Measurements from ENCODE around the gene MRPL39.
A peak's percentile ranks its signal among the peaks of the same experiment; 100 is the strongest.
"Not testable (repeated sequence)": the region's sequence is repeated elsewhere in the genome, so short reads cannot be mapped to it uniquely, and the experiment has no call there.

Gene MRPL39

DNA sequence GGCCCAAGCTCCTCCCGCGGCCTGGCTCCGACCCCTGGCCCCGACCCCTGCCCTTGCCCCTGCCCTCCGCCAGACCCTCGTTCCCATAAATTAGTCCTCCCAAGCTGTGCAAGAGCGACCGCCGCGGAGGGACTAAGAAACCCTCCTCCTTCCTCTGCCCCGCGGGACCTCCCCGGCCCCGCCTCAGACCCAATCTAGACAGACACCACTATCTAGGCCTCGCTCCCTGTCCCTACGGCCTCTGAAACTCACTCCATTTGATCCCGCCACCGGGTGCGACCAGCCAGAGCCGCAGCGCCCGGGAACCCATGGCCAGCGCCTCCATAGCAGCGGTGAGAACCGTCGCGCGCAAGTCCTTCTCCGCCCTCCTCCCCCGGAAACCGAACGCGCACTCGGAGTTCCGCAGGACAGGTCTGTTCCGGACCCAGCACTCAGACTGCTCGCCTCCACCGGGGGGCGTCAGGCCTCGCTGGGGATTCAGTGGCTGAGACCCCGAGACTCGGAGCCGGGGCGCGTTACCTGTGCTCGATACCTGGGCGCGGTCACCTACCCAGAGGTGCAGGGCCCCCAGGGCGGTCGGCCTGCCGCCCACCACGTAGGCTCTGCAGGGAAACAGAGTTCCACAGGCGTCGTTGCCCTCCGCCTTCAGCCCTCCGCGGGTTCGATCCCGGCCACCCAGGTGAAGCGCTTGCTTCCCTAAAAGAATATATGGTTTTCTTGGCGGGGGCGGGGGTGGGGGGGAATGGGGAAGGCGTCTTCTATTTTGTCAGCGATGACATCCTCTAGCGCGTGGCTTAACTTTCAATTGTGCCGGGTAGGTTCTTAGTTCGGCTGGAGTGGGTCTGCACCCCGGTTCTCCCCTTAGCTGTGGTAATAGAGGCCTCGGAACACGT is at the start of gene MRPL39:
TSS of gene MRPL39 (minus strand) at position 331 of the 893 bp plus-strand sequence. CDS start at position 325, 6 bp downstream.
- peak; percentile 87 for DNase-seq

DNA sequence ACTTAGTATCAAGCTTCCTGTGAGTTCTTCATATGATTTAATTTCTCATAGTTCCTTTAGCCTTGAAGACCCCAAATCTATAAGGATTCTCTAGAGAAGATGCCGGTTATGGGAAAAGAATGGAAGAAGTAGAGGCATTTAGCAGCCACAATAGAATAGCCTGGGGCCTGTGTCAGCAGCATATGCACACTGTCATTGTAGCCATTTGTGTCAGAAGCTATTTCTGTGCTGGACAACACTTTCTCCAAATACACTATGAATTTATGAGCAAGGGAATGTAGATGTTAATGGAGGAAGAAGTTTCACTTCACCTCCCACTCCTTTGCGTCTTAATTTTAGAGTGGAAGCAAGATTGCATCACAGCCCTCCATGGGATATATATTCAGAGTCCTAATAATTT is 49.1 kb upstream of the MRPL39 start:
- no peak for DNase-seq

DNA sequence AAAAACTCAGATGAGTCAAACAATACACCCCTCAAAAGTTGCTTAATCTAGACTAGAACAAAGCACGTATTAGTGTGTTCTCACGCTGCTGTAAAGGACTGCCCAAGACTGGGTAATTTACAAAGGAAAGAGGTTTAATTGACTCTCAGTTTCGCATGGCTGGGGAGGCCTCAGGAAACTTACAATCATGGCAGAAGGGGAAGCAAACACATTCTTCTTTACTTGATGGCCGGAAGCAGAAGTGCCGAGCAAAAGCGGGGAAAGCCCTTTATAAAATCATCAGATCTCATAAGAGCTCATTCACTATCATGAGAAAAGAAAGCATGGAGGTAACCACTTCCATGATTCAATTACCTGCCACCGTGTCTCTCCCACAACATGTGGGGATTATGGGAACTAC is 41.9 kb upstream of the MRPL39 start:
- DNase-seq = no peak

DNA sequence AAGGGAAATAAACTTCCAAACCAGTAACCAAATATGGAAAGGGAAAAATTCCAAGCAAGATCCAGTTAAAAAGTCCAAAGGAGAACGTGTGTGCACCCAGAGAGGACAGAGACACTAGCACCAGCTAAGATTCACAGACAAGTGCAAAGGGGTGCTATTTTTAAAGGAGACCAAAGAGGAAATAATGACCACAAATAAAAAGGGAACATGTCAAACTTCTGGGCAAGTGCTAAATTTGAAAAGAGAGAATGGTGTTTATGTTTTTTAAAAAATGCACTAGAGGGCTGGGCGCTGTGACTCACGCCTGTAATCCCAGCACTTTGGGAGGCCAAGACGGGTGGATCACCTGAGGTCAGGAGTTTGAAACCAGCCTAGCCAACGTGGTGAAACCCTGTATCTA is 40.4 kb upstream of the MRPL39 start:
- no peak for DNase-seq

DNA sequence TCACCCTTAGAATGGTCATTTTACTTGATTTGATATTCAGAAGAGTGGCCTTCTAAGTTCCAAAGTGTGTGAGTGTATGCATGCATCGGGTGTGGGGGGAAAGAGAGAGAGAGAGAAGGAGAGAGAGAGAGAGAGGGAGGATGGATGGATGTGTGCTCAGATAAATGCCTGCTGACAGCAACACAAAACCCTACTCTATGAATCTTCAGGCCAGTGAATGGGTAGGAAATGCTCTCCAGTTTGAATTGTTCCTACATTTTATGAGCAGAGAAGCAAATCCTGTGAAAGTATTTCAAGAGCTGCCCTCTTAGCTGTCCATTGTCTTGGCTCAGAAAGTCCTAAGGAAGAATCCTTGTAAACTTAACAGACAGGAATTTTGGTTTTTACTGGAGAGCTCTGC is 39.2 kb upstream of the MRPL39 start:
- no peak for DNase-seq

DNA sequence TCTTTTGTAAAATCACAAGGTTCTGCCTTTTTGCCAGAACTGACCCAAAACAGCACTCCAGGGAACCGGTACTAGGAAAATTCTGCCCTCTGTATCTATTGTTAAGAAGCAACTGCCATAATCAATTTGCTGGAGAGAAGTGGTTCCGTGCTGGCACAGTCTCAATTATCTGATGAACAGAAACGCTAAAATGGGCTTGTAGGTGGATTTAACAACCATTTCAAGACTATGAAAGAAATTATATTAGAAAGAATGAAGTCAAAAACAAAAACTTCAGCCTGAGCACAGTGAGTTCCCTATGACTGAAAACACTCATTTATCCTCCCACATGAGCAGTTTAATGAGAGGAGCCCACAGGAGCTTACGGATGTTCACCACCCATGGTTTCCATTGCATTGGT is 36.2 kb upstream of the MRPL39 start:
- DNase-seq = no peak

DNA sequence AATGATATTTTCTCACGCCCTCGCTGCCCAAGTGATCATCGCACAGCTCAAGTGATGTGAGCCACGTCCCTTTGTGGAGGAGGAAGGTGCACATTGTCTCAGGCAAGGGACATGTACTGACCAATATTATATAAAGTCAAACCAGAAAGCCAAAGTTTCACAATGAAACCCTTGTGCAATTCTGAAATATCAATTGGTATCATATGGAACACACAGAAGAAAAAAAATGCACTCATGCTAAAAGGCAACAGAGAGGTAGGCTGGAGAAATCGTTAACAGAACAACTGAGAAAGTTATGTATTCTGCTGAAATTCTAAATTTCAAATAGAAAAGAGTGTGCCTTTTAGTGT is 33.6 kb upstream of the MRPL39 start:
- no peak for DNase-seq

DNA sequence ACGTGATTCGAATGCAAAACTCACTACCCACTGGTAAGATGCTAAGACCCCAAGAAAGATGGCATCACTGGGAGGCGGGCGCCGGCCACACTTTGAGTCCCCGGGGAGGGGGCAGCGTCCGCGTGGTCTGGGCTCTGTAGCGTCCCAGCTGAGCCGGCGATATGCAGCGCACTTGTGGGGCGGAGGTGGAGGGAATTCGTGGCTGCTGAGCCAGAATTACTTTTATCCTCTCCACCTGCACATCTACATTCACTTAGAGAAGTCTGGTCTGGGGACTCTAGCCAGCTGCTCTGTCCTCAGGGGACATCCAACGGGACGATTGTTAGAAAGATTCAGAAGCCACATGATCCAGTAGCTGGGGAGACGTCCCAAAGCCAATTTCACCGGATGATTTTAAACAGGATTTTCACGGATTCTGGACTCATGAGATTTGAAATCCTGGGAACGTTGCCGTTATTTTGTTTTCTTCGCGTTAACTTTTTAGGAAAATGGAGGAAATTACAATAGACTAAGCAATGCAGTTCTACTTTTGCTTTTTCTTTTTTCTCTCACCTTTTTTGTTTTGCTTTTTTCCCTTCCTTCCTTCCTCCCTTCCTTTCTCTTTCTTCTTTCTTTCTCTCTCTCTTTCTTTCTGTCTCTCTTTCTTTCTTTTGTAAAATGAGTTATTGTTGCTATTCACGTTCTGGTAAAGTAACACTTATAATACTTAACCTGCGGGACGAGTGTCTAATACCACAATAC is 33.1 kb upstream of the MRPL39 start:
- DNase-seq = no peak

DNA sequence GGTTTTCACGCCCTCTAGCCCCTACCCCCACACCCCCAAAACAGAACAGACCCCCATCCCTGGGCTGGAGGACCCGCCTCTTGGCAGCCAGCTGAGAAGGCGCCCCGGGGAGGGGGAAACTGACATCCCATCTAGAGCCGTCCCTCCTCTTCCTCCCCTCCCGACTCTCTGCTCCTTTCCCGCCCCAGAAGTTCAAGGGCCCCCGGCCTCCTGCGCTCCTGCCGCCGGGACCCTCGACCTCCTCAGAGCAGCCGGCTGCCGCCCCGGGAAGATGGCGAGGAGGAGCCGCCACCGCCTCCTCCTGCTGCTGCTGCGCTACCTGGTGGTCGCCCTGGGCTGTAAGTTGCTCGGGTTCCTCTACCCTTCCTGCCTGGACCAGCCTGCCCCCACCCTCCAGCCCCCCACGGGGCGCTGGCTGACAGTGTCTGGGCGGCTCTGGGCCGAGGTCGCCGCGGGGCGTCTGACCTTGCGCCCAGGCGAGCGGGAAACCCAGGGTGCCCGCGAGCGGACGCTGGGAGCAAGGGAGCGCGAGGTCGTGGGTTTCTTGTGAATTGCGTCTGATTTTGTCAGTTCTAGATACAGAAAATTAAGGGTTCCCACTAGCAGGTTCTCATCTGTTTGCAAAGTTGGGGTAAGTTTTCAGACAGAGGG is 32.4 kb upstream of the MRPL39 start:
- DNase-seq = peak; percentile 61

DNA sequence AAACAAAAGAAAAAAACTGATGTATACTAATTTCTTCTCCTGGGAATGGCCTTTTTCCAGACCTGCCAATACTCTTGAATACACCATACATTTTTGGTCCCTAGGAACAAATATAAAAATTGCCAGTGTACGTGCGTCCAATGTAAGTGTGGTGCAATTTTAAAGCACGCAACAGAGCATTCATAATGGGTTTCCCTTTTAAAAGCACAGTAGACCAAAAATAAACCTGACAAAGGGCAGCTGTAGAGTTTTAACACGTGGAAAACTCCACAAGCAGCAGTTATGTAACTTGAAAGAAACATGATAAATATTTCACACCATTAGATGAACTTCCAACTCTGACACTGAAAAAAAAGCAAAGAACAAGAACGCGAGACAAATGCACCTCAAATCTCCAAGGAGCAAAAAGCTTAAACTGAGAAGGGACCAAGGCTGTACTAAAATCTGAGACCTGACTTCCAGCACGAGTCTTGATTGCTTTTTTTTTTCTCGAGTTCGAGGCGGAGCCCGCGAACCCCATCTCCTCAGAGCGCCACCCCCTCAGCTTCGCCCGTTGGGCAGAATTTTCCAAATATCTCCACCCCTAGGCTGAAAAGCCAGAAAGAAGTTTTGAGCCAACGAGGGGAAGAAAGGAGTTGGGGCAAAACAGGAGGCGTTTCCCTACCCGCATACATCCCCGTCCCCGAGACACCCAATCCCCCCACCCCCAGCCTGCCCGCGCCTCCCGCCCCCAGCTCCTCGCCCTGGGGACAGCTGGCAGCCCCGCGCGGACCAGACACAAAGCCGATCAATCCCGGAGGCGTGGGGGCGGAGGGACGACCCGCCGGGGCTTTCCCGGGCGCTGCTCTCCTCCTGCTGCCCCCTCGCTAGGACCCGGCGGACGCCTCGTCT is 31.6 kb upstream of the MRPL39 start, which contains the start of gene JAM2:
TSS of gene JAM2 (plus strand) at position 599 of the 891 bp plus-strand sequence. CDS start 564 bp downstream, outside the sequence.
- DNase-seq = peak; percentile 37

DNA sequence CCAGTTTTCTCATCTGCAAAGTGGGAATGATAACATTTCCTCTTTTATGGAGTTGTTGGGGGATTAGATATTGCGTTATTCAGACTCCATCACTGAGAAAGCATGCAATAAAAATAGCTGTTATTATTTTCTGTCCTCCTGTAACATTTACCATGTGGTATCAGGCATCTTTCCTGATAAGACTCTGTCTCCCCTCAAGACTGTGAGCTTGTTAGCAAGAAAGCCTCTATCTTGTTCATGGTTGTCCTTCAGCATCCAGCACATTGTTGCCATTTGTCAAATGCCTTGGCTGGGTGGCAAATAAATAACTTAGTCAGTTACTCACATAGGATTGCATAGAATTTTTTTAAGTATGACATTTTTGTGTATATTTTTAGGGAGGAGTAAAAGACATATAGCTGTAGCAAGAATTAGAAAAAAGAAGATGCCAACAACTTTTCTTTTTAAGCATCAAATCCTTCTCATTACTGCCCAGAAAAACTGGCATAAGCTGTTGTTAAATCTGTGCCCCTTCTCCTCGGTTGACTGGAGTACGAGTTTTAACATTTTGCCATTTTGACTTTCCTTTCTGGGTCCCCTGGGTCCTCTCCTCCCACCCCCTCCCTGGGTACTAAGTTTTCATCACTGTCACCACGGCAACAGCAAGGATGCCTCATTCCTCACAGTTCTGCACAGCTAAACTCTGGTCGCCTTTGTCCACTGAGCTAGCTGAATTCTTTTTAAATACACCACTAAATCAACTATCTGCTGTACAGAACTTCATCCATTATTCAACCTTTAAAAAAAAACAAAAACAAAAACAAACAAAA is 30.8 kb upstream of the MRPL39 start:
- DNase-seq = no peak

DNA sequence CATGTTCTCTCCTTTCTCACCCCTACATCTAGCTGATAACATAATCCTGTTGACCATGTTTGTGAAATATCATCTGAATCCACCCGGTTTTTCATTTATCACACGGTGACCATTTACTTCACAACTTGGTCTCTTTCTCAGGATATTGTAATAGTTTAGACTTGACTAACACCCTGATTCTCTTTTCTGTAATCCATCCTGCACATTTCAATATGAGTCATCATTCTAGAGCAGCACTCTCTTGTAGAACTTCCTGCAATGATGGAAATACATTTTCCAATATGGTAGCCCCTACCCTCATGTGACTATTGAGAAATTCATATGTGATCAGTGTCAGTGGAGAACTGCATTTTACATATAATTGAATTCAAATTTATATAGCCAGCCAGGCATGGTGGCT is 29.4 kb upstream of the MRPL39 start:
- DNase-seq = no peak

DNA sequence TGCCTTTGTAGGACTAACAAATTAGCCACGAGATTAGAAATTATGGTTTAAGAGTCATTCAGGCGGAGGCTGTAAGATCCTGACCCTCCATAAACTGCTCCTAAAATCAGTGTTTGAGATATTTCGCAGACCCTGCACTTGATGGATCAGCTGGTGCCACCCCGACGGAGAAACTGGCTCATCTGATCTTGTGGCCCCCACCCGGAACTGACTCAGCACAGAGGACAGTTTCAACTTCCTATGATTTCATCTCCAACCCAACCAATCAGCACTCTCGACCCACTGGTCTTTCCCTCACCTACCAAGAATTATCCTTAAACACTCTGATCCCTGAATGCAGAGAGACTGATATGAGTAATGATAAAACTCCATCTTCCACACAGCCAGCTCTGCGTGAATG is 28.0 kb upstream of the MRPL39 start:
- DNase-seq = no peak

DNA sequence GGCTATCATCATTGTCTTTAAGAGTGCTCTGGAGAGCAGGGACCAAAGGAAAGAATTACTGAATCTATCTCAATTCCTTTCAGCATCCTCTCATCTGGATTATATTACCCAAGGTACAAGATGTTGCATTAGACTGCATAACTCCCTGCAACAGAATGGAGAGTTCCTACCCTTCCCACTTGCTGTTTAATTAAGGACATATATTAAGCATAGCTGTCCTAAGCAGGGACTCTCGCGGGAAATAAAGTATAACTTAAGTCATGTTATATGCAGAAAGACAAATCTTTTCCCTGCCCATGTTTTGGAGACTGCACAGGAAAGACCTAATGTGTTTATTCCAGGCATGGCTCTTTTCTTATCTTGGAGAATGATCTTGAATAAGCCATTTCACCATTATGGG is 25.0 kb upstream of the MRPL39 start:
- no peak for DNase-seq

DNA sequence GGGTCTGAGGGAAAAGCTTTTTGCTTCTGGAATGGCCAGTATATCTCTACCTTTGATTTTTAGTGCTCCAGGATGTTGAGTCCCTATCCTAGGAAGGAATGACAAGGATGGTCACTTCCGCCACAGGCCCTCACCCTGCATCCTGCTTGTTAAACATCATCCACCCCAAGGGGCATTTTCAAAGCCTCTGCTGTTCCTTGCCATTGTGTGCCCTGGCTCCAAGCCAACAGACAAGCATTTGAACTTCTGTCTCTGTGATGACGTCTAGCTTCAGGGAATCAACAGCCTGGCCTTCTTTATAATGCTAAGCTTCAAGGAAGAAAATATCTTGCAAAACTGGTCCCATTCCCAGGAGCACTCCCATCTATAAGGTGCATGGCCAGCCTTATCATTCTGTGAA is 19.5 kb upstream of the MRPL39 start:
- no peak for DNase-seq

DNA sequence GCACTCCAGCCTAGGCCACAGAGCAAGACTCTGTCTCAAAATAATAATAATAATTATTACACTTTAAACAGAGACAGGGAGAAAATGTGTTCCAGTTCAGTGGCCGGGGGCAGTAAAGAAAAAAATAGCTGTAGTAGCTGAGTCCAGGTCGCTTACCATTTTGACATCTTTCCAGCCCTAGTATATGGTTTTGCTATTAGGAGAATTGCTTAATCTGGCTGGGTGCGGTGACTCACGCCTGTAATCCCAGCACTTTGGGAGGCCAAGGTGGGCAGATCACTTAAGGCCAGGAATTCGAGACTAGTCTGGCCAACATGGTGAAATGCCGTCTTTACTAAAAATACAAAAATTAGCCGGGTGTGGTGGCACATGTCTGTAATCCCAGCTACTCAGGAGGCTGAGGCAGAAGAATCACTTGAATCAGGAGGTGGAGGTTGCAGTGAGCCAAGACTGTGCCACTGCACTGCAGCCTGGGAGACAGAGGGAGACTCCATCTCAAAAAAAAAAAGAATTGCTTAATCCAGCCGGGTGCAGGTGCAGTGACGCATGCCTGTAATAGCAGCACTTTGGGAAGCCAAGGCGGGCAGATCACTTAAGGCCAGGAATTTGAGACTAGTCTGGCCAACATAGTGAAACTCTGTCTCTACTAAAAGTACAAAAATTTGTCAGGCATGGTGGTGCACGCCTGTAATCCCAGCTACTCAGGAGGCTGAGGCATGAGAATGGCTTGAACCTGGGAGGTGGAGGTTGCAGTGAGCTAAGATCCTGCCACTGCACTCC is 18.7 kb upstream of the MRPL39 start:
- DNase-seq = not testable (repeated sequence)

DNA sequence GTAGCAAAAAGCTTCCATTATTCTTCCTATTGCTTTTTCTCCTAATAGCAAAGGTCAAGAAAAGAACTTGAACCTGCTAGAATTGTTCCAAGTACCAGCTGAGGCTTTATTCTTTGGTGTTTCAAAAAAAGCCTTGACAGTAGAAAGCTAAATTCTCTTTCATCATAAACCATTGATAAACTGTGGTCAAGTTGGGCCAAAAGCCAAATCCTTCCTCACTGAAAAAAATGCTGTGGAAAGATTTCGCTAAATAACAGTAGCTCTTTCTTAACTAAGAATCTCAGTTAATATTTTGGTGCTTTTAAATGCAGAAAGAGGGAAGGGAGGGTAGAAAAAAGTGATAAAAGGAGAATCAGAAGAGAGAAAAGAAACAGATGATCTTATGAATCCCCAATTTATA is 17.8 kb upstream of the MRPL39 start:
- no peak for DNase-seq

DNA sequence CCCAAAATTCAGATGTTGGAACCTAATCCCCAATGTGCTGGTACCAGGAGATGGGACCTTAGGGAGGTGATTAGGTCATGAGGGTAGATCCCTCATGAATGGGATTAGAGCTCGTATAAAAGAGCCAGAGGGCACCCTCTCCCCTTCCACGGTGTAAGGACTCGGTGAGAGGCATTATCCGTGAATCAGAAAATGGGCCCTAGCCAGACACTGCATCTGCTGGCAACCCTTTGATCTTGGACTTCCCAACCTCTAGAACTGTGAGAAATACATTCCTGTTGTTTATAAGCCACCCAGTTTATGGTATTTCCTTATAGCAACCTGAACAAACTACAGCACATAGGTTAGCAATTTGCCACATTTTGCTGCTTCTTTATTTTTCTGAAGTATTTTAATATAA is 17.2 kb upstream of the MRPL39 start:
- DNase-seq = no peak

DNA sequence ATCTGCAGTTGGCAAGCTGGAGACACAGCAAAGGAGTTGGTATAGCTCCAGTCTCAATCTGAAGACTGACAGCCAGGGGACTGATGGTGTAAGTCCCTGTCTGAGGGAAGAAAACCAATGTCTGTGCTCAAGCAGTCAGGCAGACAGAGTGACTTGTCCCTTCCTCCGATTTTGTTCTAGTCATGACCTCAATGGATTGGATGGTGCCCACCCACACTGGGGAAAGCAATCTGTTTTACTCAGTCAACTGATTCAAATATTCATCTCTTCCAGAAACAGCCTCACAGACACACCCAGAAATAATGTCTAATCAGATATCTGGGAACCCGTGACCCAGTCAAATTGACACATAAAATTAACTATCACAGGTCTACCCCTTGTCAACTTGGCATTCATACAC is 11.9 kb upstream of the MRPL39 start:
- no peak for DNase-seq

DNA sequence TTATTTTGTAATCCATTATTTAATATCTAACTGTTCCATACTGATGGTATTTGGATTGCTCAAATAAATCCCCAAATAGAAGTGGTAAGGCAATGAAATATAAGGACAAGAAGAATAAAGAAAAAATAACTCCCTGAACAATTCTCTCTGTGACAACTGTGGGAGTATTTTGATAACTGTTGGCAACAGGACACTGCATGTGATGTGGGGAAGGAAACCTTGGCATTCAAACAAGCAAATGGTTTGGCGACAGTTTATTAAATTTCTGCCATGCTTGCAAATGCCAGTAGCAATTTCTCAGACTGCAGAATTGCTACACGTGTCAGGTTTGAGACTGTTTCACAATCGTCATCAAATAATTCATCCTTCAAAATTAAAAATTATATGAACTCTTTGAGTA is 8.6 kb upstream of the MRPL39 start:
- DNase-seq = no peak

DNA sequence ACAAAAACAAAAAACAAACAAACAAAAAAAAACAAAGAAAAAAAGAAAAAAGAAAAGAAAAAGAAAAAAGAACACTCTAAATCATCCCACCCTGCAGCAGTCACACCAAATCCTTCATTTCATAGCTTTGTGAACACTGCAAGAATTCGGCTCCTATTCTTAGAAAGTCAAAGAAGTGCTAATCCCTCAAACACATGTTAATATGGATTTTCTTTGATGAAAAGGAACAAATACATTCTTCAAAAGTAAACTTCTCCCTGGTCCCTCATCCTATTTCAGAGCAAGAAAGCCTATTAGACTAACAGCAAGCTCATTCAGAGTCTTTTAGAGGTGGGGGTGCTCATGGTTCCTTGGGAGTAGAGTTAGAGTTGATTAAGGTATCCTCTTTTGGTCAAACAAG is 7.2 kb upstream of the MRPL39 start:
- DNase-seq = no peak

Measured in CD4-positive, alpha-beta T cell treated with Interleukin-15 for 1 hour (primary cell).